Umbilical cord (tissue), 2 donors: ENCODE results near the gene FOXJ3. TPM values are rescaled to one million over a fixed set of nuclear protein-coding genes. Genes with fewer than 3 reads are reported as not detected.

Source experiments
- DNase-seq: peaks from one replicate; pipeline ENCODE4 v3.0.0-alpha.2; 2015; ENCODE audit warnings: low spot score
- total RNA-seq: library from RNA; depleted of rRNA; stranded (reverse); fragments of >200 nt; gene quantifications from one replicate; pipeline ENCODE4 v1.2.3, GENCODE V29; 2014; ENCODE audit warnings: low replicate concordance; ENCODE audit not compliant: insufficient read depth

FOXJ3 gene
- total RNA-seq, 1 donor from 2014 or later = 29.4 TPM

DNA sequence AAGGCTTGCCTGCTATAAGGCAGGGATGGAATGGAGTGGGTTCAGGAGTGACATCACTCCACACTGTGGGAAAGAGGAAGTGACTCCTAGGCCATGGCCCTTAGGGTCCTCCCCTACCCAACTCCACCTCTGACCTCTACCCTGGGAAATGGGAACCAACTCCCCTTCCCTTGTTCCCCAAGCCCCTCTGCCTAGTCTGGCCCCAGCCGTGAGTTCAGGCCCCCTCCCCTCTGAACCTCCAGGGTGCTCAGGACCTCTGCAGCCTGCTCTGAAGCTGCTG lies 166.7 kb downstream of the FOXJ3 start:
- no peak for DNase-seq

DNA sequence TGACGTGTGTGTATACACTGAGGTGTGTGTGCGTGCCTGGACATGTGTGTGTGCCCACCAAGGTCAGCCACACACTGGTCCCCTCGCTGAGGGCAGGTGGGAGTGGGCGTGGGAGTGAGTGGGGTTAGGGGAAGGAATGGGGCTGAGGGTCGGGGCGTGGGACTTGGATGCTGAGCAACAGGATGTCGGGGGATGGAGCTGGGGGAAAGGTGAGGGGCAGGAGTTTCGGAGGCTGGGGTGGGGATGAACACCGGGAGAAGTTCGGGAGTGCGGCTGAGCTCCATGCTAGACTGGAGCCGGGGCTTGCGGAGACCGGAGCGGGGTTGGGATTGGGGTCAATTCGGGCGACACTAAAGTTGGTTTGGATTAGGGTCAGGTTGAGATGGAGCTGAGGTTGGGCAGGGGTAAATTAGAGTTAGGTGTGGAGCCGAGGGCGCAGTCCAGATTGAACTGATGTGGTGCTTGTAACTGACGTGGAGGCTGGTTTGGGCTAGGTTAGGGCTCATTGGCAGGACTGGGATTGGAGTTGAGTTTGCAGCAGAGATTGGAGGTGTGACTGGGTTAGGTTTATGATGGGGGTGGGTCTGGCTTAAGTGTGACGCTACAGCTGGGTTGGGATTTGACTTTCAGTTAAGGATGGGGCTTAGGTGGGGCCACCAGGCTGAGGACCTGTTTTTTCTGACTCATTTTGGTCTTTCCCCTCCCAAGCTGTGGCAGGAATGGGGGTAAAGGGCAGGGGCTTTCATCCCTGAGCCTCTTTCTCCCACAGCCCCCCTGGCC lies 167.2 kb downstream of the FOXJ3 start:
- no peak for DNase-seq

DNA sequence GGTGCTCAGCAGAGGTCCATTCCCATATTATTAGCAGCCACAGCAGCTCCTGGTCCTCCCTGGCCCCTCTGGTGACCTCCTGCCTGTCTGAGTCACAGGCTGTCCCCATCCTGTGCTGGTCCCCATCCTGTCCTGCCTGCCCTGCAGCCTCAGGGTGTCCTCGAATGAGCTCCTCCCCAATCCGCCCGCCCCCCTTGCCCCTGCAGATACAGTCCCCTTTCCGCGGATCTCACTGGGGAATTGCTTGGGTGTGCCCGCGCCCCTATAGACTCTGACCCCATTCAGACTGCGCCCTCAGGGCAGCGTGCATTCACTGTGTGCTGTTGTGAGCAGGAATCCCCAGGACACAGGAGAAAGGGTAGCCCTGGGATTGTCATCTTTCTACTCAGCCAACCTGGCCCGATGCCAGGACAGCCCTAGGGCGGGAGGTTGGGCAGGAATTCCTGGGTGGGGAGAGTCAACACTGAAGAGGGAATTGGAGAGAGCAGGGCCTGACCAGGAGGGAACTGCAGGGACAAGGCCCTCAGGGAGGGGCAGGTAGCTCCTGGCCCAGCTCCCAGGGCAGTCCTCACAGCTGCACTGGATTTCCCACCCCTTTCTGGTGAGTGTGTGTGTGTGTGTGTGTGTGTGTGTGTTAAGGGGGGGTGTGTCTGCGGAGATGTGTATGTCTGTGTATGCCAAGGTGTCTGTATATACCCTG lies 169.4 kb downstream of the FOXJ3 start:
- peak; percentile 69 for DNase-seq

DNA sequence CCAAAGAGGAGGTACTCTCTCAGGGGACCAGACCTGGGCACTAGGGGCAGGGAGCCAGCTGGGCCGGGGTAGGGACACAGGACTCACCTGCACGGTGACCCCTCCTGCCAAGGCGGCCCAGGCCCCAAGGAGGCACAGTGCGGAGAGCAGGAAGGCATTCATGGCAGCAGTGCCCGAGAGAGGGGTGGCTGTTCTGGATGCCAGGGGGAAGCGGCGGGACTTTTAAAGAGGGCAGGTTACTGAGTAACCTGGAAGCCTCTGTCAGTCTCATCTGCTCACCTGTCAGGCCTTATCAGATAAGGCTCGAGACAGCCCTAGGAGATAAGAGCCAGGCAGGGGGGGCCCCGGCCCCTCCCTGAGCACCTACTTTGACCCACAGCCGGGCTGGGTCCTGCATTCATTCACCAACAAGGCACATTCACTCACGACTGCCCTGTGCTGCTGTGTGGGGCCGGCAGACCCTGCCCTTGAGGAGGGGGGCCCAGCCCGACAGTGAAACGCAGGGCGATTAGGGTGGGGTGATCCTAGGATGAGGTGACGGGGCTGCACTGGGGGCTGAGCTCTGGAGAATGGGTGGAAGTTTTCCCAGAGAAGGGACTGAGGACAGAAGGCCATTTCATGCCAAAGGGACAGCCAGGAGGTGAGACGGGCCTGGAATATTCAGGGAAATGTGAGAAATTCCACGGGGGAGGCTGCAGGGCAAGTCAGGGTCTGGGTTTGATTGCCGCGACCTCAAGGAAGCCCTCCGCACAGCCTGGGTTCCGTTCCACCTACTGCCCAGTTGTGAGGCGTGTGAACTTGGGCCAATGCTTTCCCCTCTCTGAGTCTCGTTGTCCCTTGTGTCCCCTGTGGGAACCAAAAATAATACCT lies 170.2 kb downstream of the FOXJ3 start, which contains the start of gene GUCA2A:
Gene GUCA2A, minus strand, starts transcription at position 195 of the 870 bp plus-strand sequence. Its CDS starts 33 bp downstream, at position 162.
- no peak for DNase-seq

DNA sequence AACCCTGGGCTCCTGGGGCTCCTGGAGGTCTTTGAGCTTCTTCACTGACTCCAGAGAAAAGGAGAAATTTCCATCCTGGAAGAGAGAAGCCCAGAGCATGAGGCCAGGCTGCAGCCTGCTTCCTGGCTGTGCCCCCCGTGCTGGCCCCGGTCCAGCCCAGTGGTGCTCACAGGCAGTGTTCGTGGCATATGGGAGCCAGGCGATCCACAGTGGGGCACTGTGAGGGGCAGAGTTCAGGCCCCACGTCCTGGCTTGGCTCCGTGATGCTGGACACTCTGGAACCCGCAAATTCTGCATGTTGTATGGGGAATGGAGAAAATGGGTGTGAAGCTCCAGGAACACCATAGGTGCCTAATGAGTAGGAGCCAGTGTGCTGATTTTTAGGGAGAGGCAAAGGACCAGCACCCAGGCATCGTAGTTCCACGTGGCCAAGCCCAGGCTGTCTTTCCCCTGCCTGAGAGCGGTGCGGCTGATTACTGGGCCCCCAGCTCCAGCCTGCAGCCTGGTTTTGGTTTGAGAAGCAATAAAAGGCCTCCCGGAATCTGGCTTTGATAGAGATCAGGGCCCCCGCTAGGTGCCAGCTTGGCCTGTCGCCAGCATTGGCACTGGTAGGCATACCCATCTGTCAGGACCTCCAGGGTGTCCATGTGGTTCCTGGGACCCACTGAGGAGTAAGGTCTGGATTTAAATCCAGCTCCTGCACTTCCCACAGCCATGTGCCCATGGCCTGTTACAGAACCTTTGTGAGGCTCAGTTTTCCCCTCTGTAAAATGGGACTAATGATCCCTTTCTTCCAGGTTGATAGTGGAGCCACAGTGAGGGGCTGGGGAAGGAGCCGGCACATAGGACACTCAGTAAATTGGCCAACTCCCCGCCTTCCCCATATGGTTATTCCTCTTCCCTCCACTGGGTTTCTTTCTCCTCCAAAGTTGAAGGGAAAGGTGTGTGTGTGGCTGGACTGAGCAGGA lies 171.2 kb downstream of the FOXJ3 start:
- DNase-seq = no peak

DNA sequence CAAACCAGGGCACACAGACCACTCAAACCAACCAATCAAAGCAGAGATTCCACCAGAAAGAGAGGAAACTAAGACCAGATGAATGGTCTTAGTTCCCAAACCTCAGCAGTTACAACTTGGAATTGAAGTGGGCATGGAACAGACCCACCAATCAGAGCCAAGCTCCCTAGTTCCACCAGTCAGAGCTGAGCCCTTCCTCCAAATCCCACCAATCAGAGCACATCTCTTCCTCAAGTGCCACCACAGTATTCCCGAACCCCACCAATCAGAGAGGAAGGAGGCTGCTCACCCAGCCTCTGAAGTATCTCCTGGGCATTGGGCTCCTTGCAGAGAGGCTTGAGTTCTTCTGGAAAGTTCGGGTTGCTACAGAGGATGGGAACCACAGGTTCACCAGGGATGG lies 171.9 kb downstream of the FOXJ3 start:
- no peak for DNase-seq

DNA sequence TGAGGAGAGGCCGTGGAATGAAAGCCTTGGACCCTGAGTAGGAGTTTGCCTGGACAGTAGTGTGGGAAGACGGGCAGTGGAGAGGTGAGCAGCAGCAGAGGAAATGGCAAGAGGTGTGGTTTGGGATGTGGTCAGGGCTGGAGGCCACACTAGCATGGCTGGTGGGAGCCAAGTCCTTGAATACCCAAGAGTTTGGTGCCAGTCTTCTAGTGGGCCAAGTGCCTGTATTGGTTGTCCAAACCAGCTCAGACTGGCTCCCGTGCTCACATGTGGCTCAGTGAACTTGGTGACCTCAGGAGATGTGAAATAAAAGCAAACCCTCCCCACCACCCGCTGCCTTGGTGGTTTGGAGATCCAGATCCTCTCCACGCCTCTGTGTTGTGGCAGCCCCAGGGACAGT lies 172.9 kb downstream of the FOXJ3 start:
- DNase-seq = no peak

DNA sequence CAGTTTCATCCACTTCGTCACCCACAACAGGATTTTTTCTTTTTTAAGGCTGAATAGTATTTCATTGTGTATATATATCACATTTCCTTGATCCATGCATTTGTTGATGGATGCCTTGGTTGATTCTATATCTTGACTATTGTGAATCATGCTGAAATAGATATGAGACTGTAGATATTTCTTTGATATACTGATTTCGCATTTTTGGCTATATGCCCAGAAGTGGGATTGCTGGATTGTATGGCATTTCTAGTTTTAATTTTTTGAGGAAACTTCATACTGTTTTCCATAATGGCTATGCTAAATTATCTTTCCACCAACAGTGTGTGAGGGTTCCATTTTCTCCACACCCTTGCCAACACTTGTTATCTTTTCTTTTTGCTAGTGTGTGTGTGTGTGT lies 176.8 kb downstream of the FOXJ3 start:
- no peak for DNase-seq

DNA sequence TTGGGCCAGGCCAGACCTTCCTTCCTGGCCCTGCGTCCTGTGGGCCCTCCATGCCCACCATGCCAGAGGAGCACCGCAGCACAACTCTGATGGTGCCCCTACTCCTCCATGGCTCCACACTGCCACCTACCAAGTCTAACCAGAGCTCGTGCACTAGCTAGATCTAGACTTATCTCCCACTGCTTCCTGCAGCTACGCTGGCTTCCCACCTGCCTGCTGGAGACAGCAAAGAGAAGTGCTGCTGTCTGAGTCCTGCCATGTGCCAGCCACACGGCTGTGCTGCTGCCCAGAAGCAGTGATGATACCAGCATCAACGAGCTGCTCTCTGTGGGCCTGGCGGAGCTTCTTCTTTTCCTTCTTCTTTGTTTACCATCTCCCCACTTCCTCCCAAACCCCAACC lies 177.4 kb downstream of the FOXJ3 start:
- DNase-seq = no peak

DNA sequence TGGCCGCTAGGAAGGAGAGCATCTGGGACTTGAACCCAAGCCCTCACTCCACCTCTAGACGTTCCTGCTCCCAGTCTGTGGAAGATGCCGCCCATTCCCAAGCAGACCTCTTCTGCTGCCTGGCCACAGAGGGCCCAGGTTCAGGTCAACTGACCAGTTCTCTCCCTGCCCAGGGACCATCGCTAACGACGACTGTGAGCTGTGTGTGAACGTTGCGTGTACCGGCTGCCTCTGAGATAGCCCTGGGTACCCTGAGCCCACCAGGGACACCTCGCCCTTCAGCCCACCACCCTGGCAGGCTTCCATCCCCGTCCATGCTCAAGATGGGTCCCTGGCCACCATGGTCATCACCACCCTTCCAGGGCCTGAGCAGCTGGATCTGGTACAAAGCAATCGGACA lies 179.7 kb downstream of the FOXJ3 start:
- DNase-seq = no peak

DNA sequence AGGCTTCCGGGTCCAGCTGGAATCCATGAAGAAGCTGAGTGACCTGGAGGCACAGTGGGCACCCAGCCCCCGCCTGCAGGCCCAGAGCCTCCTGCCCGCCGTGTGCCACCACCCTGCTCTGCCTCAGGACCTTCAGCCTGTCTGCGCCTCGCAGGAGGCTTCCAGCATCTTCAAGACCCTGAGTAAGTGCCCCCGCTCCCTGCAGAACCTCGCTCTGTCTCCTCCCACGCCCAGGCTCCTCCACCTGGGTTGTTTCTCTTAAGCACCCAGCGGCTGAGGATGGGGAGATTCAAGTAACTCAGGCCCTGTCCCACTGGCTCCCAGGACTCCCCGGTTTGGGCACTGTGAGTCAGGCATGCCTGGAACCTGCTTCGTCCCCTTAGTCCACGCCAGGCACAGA lies 180.3 kb downstream of the FOXJ3 start:
- no peak for DNase-seq

DNA sequence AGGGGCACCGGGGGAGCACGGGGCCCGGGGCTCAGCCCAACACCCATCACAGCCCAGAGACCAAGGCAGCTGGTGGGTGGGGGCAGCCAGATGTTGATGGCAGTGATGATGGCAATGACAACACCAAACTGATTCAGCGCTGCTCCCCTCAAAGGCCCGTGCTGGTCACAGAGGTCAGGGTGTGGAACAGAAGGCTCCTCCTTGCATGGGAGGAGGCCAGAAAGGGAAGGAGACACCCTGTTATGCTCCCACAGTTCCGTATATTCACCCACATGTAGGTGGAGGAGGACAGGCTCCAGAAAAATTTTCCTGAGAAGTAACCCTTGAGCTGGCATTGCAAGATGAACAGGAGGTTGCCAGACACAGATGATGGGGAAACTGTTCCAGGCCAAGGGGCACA lies 181.4 kb downstream of the FOXJ3 start:
- no peak for DNase-seq

DNA sequence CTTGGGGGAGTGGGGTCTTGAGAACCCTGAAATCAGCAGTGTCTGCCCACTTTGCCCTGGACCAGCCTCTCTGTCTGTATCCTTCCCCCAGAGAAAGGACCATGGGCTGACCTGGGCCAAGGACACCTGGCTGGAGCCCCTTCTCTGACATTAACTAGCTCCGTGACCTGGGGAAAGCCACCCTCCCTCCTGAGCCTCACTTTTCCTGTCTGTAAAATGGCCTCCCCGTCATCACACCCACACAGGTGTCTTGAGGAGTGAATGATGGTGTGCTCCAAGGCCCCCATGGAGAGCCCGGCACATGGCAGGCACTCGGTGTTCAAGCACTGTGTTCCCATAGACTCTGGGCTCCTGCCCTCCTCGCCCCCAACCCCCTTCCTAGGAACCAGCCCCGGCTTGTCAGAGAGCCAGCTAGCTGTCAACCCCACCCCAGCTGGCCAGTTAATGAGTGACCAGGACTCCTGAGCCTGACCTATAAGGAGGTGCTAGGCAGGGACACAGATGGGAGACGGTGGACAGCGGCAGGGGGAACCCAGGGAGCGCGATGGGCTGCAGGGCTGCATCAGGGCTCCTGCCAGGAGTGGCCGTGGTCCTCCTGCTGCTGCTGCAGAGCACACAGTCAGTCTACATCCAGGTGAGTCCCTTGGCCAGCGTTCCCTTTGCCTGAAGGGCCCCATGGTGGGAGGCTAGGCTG lies 182.0 kb downstream of the FOXJ3 start, which contains the start of gene GUCA2B:
Gene GUCA2B, plus strand, starts transcription at position 504 of the 694 bp plus-strand sequence. Its CDS starts 41 bp downstream, at position 545.
- no peak for DNase-seq

DNA sequence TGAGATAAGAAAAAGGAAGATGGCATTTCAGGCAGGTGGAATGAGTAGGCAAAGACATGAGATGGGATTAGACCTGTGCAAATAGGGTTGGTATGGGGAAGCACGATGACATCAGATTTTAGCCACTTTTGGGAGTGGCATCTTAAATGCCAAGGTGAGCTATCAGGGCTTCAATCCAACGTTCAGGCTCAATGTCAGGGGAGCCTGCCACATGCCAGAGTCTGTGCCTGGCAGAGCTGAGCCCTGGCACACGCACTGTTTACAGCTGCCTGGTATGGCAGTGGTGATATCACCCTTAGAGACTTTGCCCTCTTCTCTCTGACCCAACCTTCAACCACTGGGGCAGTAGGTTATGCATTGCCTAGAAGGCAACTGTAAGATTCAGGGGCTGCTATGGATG lies 182.9 kb downstream of the FOXJ3 start:
- DNase-seq = no peak

DNA sequence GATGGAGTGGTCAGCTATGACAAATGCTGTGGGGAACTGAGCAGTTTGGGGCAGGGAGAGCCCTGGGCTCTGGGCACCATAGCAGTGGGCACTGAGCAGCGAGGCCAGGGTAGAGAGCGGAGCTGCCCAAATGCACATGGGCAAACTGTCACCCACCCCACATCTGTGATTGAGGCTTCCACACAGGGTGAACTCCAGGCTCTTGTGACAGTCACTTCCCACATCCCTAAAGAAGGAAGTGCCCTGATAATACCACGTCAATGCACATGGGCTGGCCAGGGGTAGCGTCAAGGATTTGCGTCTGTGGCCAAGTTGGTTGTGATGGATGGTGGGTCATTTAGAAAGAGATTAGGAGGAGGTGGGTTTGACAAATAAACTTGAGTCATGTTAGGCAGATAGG lies 184.4 kb downstream of the FOXJ3 start:
- no peak for DNase-seq

DNA sequence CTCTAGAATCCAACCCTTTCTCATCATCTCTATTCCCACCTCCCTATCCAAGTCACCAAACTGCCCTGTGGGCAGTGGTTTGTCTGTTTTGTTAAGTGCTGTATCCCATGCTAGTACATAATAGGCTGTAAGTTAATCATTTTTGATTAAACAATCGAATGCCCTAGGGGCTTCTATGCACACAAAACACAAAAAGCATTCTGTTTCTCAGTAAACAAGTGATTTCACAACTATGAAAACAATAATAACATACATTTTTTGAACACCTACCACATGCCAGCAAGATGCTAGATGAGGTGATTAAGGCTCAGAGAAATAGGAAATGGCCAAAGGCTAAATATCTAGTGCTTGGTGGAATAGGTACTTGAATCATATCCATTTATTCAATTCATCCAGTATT lies 186.9 kb downstream of the FOXJ3 start:
- no peak for DNase-seq

DNA sequence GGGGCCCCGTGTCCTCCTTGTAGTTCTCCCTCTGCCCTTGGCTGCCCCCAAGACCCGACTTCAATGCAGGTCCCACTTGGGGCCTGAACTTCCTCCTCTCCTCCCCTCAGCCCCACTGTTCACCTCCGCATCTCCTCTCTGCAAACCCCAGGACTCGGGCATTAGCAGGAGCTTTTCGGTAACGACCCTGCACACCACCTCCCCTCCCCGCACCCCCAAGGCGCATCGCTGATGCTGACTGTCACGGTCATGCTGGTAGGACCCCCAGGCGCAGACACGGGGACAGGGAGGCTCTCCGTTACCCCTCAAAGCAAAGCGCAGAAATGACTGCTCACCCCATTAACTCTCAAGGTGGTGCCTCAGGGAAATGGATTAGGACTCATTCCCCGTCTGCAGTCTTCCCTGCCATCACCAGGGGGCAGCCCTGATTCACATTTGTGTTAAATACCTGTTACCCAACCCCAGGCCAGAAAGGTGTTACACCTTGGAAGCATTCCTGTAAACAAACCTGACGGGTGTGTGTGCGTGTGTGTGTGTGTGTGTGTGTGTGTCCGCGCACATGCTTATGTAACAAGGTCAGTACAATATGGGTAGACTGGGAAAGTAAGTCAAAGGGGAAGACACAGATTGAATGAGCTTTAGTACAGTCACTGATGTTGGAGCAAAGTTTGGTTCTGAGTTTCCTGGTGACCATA lies 188.3 kb downstream of the FOXJ3 start:
- DNase-seq = peak; percentile 70

DNA sequence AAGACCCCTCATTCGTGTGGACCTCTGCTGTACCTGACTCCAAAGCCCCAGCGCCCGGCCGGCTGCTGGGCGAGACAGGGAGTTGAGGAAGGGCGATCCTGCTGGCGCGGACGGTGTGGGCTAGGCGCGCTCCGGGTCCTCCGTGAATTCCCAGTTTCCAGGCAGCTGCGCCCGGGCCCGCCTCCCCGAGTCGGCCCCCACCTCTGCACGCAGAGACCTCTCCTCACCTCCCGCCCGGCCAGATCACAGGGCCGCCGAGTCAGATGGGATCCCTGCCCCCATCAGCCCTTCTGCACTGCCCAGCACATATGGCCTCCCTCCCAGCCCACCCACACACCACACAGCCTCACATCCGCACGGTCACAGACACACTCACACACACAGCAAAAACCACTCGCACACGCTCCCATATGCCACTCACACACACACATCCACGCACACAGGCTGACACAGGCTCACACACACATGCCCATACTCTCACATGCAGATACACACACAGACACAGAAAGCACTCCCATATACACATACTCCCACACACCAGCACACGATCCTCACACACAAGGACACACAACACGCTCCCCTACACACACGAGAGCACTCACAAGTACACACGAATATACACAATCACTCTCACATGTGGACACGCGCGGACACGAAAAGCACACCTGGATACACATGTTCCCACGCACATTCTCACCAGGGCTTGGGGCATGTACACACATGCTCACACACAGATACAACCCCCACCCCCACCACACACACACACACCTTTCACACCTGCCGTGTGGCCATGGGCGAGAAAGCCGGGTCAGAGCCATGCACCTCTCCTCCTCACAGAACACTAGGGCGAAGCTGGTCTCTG lies 189.0 kb downstream of the FOXJ3 start:
- DNase-seq = no peak

DNA sequence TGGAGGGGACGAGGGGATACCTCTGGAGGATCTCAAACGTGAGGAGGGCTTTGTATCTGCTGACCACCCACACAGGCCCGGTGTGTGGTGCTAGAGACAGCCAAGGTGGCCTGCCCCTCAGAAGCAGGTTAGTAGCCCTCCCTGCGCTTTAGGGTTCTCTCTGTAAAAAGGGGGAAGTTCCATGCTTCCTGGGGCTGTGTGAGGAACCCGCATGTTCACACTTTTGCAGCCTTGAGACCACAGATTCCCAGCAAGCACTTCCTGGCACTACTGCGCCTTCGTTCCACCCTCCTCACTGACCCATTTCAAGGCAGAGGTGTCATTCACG lies 189.7 kb downstream of the FOXJ3 start:
- no peak for DNase-seq
